Stimulated activated CD8-positive, alpha-beta memory T cell treated with anti-CD3 and anti-CD28 coated beads, Interleukin-4, amount 100 ng/mL, for 1 hour (primary cell): Measurements from ENCODE around the gene LNP1.
"Not testable (repeated sequence)": the region's sequence is repeated elsewhere in the genome, so short reads cannot be mapped to it uniquely, and the experiment has no call there.

Source experiments
- DNase-seq, 2 donors: peaks; one replicate each; pipeline ENCODE4 v3.0.0-alpha.2; 2020; ENCODE audit warnings: low read depth in 2 of 2, low spot score in 1 of 2

Gene LNP1

GRCh38 chr3:100400780-100401673 is at the start of gene LNP1, which contains the start of gene TOMM70:
Gene LNP1, plus strand, starts transcription at chr3:100401539. Its CDS starts 28,191 bp downstream, at chr3:100429730.
Gene TOMM70, minus strand, starts transcription at chr3:100401089. Its CDS starts 140 bp downstream, at chr3:100400949.
- DNase-seq = peak; percentile 84 to 89

DNA sequence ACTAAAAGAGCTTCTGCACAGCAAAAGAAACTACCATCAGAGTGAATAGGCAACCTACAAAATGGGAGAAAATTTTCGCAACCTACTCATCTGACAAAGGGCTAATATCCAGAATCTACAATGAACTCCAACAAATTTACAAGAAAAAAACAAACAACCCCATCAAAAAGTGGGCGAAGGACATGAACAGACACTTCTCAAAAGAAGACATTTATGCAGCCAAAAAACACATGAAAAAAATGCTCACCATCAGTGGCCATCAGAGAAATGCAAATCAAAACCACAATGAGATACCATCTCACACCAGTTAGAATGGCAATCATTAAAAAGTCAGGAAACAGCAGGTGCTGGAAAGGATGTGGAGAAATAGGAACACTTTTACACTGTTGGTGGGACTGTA is 49.6 kb upstream of the LNP1 start:
- not testable (repeated sequence) for DNase-seq

- DNase-seq = no peak
These were observed 48.8 kb upstream of the LNP1 start for GRCh38 chr3:100352296-100353231.

GRCh38 chr3:100354850-100355249 is 46.5 kb upstream of the LNP1 start:
- no peak for DNase-seq

- DNase-seq = no peak
These were observed 42.9 kb upstream of the LNP1 start for GRCh38 chr3:100358413-100358812.

GRCh38 chr3:100359035-100359434 is 42.3 kb upstream of the LNP1 start:
- DNase-seq = no peak

DNA sequence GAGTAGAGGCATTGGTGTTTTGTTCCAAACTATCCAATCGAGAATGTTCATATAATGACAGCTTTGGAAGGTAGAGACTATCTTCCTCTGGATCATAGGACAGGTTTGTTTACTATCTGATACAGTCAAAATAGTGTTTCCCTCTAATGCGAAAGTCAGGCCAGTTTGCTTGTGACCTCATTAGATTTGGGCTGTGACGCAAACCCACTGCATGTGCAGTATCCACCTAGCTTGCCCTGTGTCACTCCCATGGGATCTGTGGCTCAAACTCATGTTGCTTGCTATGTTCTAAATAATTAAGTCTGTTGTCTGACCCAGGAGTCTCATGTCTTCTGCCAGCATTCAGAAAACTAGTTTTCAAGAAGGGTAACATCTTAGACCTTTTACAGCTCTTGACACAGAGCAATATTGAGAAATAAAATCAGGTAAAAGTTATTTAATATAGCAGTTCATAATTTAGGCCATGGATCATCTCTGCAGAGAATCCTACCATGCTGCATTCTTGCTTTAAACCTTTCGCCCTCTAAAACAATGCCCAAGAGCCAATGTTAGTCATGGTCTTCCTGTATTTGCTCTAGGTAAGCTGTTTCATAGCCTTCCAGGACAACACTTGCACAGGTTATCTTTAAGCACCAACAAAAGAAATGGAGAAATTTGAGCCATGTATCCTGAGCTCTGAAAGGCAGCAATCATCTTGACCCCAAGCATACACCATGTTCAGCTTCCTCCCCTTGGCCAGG is 40.4 kb upstream of the LNP1 start:
- no peak for DNase-seq

GRCh38 chr3:100361897-100362296 is 39.4 kb upstream of the LNP1 start:
- no peak for DNase-seq

DNA sequence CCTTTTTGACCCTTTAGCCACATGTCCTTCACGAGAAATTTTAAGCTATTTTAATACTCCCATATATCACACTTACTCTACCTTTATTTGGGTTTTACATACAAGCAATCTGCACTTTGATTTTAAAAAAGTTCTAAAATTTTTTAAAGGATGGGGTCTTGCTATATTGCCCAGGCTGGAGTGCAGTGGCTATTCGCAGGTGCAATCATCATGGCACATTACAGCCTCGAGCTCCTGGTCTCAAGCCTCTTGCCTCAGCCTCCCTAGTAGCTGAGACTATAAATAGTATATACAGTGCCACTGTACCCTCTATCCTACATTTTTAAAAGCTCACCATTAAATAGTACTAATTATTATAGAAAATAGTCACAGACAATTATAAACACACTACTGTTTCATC is 36.9 kb upstream of the LNP1 start:
- DNase-seq = no peak

DNA sequence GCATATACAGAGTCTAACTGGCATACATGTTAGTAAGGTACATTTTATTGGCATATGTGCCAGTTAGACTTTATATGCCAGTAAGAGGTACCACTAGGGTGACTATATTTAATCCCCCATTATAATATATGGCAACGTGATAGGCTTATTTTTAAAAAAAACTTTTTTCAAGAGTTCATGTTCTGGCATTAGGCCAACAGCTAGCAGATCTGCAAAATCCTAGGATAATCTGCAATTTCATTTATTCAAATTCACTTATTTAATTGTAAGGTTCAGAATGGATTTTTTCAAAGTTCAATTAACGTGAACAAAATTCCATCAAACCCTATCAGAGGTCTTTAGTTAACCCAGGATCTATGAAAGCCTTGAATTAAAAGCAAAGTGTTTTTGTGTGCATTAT is 34.9 kb upstream of the LNP1 start:
- no peak for DNase-seq

- DNase-seq = no peak
These were observed 32.9 kb upstream of the LNP1 start for GRCh38 chr3:100368441-100368840.

DNA sequence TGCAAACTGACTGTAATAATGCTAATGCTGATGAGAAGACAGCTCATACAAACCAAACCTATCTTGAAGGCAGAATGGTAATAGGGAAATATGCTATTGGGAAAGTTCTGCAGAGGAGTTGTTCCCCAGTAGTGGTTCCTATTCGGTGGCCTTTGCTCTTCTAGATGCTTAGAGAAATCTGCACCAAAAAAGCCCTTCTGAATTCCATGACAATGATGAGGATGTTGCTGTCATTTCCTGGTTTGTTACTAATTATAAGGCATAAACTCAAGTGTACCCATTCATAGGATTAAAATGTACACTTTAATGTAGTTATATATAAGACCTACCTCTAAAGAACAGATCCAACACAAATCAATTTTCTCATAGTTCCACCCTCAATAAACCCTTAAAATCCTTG is 30.6 kb upstream of the LNP1 start:
- no peak for DNase-seq

GRCh38 chr3:100374521-100374920 is 26.8 kb upstream of the LNP1 start:
- DNase-seq = no peak

DNA sequence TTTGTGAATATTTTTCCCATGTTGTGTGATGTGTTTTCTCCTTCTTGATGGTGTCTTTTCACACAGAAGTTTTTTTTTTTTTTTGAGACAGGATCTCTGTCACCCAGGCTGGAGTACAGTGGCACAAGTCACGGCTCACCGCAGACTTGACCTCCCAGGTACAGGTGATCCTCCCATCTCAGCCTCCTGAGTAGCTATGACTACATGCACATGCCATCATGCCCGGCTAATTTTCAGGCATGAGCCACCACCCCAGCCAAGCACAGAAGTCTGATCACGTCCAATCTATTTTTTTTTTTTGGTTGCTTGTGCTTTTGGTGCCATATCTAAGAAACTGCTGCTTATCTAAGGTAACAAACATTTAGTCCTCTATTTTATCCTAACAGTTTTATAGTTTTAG is 25.0 kb upstream of the LNP1 start:
- no peak for DNase-seq

- no peak for DNase-seq
These were observed 16.4 kb upstream of the LNP1 start for GRCh38 chr3:100384733-100385525.

DNA sequence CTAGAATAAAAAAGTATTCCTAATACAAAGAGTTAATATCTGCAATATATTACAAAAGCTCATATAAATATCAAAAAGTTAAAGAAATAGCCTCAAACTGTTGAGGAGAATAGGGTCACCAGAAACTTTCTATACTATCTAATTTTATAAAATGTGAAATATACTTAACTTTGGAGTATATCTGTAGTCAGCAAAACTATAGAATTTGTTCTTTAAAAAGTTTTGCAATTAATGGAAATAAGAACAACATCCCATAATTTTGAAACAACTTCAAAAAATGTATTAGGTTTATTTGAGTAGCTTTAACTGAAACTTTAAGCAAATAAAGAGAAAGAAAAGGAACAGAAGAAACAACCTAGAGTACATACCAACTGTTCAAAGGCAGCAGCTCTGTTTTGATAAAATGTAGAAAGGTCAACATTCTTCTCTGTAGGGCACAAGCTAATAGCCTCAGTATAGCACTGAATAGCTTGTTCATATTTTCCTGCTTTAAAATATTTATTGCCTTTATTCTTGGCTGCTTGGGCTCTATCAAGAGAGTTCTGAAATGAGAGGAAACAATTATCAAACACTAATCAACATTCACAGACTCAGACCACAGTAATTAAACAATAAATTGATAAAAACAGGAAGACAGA is 14.8 kb upstream of the LNP1 start:
- DNase-seq = no peak

DNA sequence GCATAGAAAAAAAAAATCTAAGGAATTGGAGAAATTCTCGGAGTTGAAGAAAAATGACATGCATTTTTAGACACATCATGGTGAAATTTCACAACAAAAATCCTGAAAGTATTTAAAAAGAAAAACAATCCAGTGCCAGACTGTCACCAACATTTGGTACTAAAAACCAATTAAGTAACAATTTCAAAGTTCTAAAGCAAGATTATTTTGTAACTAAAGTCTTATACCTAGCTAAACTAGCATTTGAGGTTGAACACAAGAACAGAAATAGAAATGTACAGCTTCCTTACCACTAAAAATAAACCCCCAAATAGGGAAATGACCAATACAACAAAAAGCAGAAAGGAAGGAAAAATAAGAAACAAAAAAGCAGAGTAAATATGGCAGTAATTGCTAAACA is 12.3 kb upstream of the LNP1 start:
- no peak for DNase-seq

DNA sequence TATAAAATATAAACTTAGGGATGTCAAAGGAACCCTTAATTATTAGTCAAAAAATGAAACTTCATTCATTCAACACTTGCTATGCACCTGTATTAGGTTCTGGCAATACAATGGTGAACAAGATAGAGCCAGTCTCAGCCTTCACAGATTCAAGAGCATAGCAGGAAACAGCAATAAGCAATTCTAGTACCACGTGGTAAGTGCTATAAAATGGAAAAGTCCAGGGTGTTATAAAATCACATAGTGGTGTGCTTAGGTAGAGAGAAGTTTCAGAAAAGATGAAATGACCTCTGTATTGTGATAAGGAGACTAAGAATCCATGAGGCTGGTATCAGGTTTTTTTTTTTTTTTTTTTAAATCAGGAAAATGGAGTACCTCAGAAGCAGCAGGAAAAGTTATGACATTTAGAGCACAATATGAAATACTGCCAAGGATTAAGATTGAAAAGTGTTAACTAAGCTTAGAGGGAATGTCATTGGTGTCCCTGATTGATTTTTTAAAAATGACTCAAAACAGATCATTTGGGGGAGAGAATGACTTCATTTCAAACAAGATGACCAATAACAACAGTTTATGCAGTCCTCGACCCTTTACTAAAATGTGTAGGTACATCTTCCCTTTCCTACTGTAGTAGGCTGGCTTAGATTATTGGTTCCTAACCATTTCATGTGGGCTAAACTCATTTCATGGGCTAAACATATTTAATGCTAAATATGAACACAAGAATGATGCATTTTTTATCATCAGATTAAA is 5.5 kb upstream of the LNP1 start:
- no peak for DNase-seq

DNA sequence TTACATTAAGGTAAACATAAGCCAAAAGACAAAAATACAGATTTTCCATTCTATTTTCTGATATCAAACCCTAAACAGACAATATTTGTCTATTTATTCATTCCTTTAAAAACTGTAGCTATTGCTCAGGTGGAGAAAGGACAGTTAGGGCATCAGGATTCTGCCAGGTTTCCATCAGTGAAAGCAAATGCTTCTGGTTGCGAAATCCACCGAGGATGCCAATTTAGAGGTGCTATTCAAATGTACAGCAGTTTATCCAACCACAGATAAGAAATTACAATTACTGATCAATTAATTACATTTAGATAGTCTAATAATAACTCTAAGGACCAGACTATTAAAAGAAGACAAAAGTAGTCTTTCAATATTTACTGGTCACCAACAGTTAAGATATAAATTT is 4.4 kb upstream of the LNP1 start:
- no peak for DNase-seq
